UCSD-AML1 (cell line): ENCODE data around the gene HTRA3.

Experiments used
- DNase-seq: peaks from one replicate; lab custom pipeline; 2025; ENCODE audit not compliant: unreplicated experiment; lab: John Stamatoyannopoulos, UW

The HTRA3 gene

DNA sequence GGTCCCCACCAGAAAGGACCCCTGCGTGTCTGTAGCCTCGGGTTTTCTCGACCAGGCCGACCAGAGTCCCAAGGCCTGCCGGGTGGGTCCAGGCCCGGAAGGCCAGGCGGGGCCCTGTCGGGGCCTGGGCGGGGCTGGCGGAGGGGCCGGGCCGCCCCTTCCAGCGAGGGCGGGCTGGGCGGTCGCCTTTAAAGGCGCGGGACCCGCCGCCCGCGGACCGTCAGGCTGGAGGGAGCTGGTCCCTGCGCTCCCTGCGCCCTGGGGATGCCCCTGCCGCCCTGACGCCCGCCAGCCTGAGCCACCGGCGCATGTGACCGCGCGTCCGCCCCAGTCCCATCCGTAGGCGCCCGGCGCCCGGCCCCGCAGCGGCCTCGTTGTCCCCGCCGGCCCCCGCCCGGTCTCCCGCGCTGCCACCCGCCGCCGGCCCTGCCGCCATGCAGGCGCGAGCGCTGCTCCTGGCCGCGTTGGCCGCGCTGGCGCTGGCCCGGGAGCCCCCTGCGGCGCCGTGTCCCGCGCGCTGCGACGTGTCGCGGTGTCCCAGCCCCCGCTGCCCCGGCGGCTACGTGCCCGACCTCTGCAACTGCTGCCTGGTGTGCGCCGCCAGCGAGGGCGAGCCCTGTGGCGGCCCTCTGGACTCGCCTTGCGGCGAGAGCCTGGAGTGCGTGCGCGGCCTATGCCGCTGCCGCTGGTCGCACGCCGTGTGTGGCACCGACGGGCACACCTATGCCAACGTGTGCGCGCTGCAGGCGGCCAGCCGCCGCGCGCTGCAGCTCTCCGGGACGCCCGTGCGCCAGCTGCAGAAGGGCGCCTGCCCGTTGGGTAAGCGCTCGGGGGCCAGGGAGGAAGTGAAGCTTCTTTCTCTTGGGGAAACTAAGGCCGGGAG is at the start of gene HTRA3:
Gene HTRA3, plus strand, starts transcription at position 220 of the 883 bp plus-strand sequence. Its CDS starts 215 bp downstream, at position 435.
- DNase-seq: peak; percentile 87

DNA sequence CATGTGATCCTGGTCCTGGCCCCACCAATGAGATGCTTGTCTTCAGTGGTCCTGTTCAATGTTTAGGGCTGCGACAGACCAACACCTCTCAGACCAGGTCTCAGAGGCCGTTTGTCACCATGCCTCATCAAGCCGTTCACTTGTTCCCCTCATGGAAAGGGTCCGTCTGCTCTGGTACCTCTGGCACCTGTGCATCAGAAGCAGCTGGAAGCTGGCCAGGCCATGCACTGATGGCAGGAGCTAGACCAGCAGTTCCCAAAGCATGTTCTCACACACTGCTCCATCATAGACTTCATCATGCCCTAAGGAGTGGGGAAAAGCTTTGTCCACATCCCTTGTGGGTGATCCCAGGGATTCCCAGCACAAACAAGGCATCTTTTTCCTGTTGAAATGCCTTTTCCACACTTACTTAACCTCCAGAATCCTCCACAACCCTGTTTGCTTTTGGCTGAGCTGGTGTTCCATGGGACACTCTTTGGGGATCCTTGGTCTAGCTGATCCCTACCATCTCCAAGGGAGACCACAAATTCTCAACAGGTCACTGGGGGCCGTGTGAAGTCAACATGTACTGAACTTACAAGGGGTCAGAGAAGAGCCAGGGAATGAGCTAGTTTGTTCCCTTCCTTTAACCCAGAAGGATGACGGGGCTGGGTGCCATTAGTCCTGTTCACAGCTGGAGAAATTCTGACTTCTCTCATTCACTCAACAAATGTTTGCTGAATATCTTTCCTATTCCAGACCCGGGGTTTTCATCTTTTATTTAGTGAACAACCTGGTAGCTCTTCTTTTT is 48.7 kb upstream of the HTRA3 start:
- DNase-seq: no peak

DNA sequence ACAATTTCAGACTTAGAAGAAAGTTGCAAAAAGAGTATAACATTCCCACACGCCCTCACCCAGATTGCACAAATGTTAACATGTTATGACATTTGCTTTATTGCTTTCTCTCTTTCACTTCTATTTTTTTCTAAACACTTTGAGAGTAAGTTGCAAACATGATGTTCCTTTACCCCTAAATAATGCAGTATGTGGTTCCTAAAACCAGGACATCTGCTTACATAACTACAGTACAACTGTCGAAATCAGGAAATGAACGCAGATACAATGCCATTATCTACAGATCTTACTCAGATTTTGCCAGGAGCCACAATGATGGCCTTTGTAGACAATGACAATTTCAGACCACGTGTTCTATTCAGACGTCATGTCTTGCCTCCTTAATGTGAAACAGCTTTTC is 48.1 kb upstream of the HTRA3 start:
- DNase-seq: no peak

DNA sequence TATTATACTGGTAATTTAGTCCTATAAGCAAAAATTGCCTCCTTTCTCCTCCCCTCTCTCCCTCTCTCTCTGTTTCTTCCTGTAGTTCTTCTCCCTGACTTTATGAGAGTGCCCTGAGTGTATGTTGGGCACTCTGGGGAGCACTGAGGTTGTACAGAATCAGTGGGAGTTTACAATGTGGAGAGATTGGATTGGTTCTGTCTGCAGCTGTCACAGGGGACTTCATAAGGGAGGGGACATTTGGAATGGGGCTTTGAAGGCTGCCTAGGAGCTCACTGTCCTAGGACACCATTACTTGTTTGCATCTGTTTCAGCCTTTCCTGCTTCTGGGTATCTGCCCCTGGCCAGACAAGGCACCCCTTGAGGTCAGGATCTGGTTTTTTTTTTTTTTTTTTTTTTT is 47.6 kb upstream of the HTRA3 start:
- DNase-seq: no peak

DNA sequence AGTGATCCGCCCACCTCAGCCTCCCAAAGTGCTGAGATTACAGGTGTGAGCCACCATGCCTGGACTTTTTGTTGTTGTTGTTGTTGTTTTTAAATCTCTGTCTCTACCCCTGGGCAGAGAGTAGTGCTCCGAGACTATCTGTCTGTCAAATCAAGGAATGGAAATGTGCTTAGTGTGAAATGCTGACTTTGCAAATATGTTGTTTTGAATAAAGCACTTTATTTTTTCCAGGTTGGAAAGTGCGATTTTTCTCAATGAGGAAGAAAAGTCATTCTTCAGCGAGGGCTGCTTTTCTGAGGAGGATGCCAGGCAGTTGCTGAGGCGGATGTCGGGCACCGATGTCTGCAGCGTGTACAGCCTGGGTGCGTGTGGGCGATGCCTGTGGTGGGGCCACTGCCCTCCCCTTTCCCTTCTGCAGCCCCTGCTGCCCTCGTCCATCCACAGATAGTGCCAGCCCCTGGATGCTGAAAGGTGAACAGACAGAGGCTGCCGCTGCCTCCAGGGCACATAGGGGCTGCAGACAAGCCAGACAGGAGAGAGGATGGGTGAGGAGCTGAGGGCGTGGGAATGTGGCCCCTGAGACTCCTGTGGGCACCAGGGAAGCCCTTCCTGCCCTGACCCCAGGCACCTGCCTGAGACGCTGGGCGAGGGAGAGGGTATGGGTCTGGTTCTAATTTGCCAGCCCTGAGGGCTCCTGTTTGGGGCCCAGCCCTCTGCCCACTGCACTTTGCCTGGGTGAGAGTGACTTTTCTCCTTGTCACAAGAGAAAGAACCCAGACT is 46.8 kb upstream of the HTRA3 start:
- no peak for DNase-seq

DNA sequence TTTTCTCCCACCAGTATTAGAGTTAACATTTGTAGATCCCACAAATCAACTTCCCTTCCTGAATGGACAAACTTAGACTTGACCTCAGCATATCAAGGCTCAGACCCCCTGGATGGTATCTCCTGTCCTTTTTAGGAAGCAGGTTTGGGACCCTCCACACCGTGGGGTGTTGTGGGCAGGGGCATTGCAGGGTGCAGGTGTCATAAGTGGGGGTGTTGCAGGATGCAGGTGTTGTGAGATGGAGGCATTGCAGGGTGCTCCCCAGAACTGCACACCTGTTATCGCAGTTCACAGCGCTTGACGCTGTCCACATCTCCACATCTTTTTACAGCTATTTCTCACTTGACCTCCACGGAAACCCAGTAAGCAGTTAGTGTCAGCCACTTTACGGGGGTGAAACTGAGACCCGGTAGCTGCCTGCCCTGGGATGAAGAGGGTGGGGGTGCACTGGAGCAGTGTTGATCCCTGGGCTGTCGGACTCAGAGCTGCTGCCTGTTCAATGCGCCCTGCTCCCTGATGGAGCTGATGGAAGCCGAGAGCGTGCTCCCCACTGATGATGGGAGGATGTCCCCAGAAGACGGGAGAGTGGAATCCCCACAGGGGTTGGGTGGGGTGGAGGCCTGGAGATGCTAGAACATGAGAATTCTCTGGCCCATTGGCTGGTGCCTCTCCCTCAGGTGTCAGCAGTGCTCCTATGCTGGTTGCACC is 45.1 kb upstream of the HTRA3 start:
- DNase-seq: no peak

DNA sequence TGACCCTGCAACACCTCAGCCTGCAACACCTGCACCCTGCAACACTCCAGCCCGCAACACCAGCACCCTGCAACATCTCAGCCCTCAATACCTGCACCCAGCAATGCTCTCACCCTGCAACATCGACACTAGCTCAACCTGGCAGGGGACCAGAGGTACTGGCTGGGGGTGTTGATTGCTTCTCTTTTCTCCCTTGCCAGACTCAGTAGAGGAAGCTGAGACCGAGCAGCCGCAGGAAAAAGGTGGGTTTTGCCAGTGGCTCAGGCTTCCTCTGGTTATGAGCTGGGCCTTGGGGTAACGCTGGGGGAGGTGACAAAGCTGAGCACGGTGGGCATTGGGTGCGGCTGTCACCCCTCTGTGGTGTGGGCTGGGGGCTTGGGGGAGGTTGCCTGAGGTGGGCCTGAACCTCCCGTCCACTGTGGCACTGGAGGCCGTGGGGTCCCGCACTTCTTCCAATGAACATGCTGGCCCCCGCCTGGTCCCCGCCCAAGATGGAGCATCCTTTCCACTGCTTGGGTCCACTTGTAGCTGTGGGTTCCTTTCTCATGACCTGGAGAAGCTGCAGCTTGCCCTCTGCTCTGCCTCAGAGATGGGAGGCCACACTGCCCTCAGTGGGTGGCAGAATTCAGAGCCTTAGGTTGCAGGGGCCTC is 44.5 kb upstream of the HTRA3 start:
- DNase-seq: peak; percentile 56

DNA sequence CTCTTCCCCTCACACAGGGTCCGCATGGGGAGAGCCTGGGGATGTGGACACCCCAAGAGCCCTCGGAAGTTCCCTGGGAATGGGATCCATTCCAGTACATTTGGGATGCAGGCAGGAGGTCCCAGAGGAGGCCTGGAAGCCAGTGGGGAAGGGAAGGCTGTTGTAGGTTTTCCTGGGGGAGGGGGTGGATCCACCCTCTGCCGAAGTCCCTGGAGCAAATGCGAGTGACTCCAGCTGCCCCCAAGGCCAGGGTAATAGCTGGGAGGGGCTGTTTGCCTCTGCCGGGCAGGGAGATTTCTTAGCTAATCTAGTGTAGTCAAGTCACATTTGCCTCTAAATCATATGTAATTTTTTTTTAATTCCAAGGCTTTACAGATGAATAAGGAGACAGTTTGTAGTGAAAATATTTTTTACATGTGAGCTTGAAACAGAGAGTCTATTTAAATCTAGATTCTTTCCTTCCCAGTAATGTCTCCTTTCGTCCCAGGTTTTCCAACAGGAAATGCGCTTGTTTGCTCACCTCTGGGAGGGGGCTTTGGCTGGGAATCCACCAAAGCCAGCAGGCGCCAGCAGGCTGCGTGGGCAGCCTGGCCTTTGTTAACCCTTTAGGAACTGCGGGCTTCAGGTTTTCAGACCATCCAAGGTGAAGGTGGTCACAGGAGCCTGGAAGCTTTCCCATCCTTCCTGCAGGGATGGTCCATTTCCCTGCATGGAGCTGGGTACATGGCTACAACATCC is 43.7 kb upstream of the HTRA3 start:
- no peak for DNase-seq

DNA sequence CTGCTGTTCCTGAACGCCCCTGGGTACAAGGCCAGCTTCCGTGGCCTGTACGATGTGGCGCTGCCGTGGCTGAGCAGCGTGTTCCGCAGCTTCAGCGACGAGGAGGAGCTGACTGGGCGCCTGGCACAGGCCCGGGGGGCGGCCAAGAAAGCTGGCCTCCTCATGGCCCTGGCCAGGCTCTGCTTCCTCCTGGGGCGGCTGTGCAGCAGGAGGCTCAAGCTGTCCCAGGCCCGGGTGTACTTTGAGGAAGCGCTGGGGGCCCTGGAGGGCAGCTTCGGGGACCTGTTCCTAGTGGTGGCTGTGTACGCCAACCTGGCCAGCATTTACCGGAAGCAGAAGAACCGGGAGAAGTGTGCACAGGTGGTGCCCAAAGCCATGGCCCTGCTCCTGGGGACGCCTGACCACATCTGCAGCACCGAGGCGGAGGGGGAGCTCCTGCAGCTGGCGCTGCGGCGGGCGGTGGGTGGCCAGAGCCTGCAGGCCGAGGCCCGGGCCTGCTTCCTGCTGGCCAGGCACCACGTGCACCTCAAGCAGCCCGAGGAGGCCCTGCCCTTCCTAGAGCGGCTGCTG is 42.3 kb upstream of the HTRA3 start:
- DNase-seq: no peak

DNA sequence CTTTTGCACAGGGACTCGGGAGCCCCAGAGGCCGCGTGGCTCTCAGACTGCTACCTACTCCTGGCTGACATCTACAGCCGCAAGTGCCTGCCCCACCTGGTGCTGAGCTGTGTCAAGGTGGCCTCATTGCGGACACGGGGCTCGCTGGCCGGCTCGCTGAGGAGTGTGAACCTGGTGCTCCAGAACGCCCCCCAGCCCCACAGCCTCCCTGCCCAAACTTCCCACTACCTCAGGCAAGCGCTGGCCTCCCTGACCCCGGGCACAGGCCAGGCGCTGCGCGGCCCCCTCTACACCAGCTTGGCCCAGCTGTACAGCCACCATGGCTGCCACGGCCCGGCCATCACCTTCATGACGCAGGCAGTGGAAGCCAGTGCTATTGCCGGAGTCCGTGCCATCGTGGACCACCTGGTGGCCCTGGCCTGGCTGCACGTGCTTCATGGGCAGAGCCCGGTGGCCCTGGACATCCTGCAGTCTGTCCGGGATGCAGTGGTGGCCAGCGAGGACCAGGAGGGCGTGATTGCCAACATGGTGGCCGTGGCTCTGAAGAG is 41.7 kb upstream of the HTRA3 start:
- no peak for DNase-seq

DNA sequence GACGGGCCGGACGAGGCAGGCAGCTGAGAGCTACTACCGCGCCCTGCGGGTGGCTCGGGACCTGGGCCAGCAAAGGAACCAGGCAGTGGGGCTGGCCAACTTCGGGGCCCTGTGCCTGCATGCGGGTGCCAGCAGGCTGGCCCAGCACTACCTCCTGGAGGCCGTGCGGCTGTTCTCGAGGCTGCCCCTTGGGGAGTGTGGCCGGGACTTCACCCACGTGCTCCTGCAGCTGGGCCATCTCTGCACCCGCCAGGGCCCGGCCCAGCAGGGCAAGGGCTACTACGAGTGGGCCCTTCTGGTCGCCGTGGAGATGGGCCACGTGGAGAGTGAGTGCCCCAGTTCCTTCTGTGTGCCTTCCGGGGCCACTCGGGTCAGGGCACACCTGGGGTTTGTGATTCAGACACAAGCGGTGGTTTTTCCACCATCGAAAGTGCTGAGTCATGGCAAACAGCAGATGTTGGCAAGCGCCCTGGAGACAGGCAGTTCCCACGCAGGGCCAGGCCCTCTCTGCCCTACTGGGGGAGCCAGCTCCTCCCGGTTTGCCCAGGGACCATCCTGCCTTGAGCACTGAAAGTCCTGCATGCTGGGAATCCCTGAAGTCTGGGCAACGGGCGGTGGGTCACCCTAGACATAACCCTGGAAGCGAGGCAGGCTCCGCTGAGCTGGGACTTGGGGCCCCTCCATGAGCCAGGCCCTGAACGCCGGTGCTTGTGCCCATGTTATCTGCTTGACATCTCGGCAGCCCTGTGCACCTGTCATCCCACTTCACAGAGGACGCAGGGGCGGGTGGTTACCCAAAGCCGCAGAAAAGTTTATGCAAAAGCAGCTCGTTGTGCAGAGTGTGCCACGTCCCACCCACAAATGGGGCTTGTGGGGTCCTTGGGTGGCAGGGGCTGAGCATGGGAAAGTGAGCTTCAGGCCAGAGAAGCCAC is 41.0 kb upstream of the HTRA3 start:
- DNase-seq: peak; percentile 38

DNA sequence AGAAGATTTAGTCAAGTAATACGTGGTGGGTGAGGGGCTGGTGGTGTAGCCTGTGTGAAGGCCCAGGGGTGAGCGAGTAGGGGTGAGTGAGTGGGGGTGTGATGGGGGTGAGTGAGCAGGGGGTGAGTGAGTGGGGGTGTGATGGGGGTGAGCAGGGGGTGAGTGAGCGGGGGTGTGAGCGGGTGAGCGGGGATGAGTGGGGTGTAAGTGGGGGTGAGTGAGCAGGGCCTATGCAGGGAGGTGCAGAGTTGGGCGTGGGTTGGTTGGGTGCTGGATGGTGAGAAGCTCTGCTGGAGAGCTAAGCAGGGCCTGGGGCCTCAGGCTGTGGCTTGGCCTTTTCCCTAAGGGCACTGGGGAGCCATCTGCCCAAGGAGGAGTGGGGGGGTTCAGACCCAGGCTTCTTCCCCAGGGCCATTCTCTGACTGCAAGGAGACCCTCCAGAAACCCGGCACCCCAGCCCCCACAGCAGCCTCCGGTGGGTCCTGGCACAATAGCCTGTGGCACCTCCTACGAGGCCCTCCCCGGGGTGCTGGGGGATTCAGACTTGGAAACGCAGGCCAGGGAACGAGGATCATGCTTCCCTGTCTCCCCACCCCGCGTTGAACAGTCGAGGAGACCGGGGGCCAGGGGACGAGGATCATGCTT is 40.1 kb upstream of the HTRA3 start:
- DNase-seq: no peak

DNA sequence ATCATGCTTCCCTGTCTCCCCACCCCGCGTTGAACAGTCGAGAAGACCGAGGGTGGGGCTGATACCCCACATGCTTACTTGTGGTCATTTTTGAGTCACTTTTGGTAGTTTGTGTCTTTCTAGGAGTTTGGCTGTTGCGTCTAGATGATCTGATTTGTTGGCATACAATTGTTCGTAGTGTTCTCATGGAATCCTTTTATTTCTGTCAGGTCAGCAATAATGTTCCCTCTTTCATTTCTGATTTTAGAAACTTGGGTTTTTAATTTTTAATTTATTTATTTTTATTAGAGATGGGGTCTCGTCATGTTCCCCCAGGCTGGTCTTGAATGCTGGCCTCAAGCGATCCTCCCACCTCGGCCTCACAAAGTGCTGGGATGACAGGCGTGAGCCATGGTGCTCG is 39.5 kb upstream of the HTRA3 start:
- no peak for DNase-seq

DNA sequence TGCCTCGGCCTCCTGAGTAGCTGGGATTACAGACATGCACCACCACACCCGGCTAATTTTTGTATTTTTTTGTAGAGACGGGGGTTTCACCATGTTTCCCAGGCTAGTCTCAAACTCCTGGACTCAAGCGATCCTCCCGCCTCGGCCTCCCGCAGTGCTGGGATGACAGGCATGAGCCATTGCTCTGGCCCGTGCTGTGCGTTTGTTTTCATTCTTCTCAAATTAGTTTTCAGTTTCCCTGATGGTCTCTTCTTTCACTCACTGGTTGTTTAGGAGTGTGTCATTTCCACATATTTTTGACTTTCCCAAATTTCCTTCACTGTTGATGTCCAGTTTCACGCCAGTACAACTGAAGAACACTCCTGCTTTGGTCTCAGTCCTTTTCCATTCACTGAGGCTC is 38.7 kb upstream of the HTRA3 start:
- no peak for DNase-seq

DNA sequence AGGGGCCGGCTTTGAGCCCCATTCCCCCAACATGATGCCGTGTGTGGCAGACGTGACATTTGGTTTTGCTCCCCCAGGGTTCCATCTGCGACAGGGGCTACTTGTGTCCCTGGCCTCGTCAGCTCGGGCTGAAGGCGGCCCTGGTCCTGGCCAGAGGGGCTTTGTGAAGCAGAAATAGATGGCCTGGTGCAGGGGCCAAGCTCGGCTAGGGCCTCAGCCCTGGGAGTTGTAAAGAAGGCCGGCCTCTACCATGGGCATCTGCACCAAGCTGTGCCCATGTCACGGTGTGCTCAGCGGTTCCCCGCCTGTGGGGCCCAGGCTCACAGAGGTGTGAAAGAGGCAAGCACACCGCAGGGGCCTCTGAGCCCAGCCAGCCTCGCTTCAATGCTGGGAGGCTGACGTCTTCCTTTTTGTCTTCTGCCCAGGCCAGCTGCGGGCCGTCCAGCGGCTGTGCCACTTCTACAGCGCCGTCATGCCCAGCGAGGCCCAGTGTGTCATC is 38.0 kb upstream of the HTRA3 start:
- DNase-seq: no peak

DNA sequence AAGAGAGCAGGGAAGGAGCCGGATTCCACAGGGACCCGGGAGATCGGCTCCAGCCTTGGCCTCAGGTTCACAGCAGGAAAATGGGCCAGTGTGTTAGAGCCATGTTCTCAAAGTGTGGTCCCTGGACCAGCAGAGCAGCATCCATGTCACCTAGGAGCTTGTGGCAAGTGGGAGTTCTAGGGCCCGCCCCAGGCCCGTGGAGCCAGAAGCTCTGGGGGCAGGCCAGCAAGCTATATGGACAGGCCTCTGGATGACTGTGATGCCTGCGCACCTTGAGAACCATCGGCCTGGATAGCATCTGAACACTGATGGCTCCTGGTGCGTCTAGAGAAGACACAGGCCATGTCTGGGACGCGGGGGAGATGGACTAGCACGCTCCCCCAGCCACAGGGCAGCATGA is 36.8 kb upstream of the HTRA3 start:
- no peak for DNase-seq
